ENCODE results near the gene PITPNC1.

DNA sequence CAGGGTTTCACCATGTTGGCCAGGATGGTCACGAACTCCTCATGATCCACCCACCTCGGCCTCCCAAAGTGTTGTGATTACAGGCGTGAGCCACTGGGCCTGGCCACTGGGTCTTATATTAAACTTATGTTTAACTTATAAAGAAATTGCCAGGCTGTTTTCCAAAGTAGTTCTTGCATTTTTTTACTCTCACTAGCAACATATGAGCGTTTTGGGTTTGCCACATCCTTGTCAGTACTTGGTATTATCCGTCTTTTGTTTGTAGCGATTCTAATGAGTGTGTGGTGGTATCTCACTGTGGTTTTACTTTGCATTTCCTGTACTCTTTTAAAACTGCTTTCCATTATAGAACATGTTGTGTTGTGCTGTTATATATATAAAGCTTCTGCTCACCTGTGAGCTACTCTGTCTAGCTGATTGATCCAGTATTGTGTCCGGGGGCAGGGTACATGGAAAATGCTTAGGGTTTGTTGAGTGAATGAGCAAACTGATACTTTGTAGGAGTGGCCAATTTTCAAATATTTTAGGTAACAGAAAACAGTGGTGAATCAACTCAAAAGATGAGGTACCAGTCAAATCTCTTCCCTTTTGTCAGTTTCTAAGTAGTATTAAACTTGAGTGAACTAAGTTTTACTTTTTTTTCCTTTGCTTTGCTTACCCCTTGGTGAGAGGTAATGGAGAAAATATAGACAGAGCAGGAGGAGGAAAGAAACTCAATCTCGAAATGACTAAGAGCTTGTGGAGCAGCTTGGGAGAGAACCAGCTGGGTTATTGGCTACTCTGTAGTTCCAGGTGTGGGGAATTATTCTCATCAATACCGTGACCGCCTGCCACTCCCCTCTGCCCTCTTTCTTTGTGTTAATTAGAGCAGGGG is 75.8 kb downstream of the PITPNC1 start:
- no peak for TF ChIP-seq POLR2A (IDR thresholded peaks at IDR 0.05)
- TF ChIP-seq, protein P1, sequence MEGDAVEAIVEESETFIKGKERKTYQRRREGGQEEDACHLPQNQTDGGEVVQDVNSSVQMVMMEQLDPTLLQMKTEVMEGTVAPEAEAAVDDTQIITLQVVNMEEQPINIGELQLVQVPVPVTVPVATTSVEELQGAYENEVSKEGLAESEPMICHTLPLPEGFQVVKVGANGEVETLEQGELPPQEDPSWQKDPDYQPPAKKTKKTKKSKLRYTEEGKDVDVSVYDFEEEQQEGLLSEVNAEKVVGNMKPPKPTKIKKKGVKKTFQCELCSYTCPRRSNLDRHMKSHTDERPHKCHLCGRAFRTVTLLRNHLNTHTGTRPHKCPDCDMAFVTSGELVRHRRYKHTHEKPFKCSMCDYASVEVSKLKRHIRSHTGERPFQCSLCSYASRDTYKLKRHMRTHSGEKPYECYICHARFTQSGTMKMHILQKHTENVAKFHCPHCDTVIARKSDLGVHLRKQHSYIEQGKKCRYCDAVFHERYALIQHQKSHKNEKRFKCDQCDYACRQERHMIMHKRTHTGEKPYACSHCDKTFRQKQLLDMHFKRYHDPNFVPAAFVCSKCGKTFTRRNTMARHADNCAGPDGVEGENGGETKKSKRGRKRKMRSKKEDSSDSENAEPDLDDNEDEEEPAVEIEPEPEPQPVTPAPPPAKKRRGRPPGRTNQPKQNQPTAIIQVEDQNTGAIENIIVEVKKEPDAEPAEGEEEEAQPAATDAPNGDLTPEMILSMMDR (IDR thresholded peaks at IDR 0.05), result no peak

Data from esophagus squamous epithelium (tissue), 4 donors.